ENCODE data around the gene IPO4.

The IPO4 gene

GRCh38 chr14:24172261-24172860 lies 16.3 kb downstream of the IPO4 start:
- H3K27ac ChIP-seq, result no peak overlapping the region
- no peak for TF ChIP-seq CTCF (conservative IDR thresholded peaks at IDR 0.05)
- no peak for TF ChIP-seq ZFX (IDR thresholded peaks at IDR 0.05)

GRCh38 chr14:24171422-24172260 lies 17.0 kb downstream of the IPO4 start, which contains the start of gene REC8:
Gene REC8 (plus strand): TSS chr14:24172080. CDS start chr14:24172553, 473 bp downstream.
- H3K27ac ChIP-seq, result no peak within 1 kb of the TSS
- TF ChIP-seq ZFX (IDR thresholded peaks at IDR 0.05), result no peak
- no peak for TF ChIP-seq CTCF (conservative IDR thresholded peaks at IDR 0.05)

GRCh38 chr14:24167469-24168114 lies 21.0 kb downstream of the IPO4 start:
- no peak overlapping the region for H3K27ac ChIP-seq
- TF ChIP-seq CTCF (conservative IDR thresholded peaks at IDR 0.05), result no peak
- TF ChIP-seq ZFX (IDR thresholded peaks at IDR 0.05), result no peak

- TF ChIP-seq ZFX (IDR thresholded peaks at IDR 0.05) (no peak), CTCF (conservative IDR thresholded peaks at IDR 0.05) (no peak)
- no peak overlapping the region for H3K27ac ChIP-seq
These were observed 22.8 kb downstream of the IPO4 start for GRCh38 chr14:24165785-24166184.

GRCh38 chr14:24164518-24164991 lies 24.1 kb downstream of the IPO4 start:
- H3K27ac ChIP-seq, result no peak overlapping the region
- no peak for TF ChIP-seq CTCF (conservative IDR thresholded peaks at IDR 0.05)
- no peak for TF ChIP-seq ZFX (IDR thresholded peaks at IDR 0.05)

GRCh38 chr14:24162093-24162492 lies 26.5 kb downstream of the IPO4 start:
- H3K27ac ChIP-seq, result no peak overlapping the region
- TF ChIP-seq CTCF (conservative IDR thresholded peaks at IDR 0.05), result no peak
- TF ChIP-seq ZFX (IDR thresholded peaks at IDR 0.05), result no peak

Data from C4-2B (cell line).